HUES48 (cell line): Measurements from ENCODE around the gene SDHC.

Experiments used
- H3K27ac ChIP-seq: one replicate; pipeline ENCODE4 v1.7.0; 2013; ENCODE audit warnings: low read depth, low read length, inconsistent platforms
- H3K27me3 ChIP-seq: 2 replicates; pipeline ENCODE4 v1.6.1; 2013; ENCODE audit warnings: mild to moderate bottlenecking, low read length; ENCODE audit not compliant: control insufficient read depth, insufficient read depth
- H3K36me3 ChIP-seq: 2 replicates; pipeline ENCODE4 v1.6.1; 2013; ENCODE audit warnings: low read length; ENCODE audit not compliant: control insufficient read depth, insufficient read depth
- H3K4me1 ChIP-seq: 2 replicates; pipeline ENCODE4 v1.6.1; 2013; ENCODE audit warnings: mild to moderate bottlenecking, low read length; ENCODE audit not compliant: control insufficient read depth, insufficient read depth
- H3K4me3 ChIP-seq: 2 replicates; pipeline ENCODE4 v1.5.1; 2013; ENCODE audit warnings: mild to moderate bottlenecking, low read depth, low read length
- H3K9ac ChIP-seq: 2 replicates; pipeline ENCODE4 v1.6.1; 2013; ENCODE audit warnings: mild to moderate bottlenecking, low read depth, low read length, moderate library complexity
- H3K9me3 ChIP-seq: 2 replicates; pipeline ENCODE4 v1.6.1; 2013; ENCODE audit warnings: low read length; ENCODE audit not compliant: control insufficient read depth, insufficient read depth

The SDHC gene

DNA sequence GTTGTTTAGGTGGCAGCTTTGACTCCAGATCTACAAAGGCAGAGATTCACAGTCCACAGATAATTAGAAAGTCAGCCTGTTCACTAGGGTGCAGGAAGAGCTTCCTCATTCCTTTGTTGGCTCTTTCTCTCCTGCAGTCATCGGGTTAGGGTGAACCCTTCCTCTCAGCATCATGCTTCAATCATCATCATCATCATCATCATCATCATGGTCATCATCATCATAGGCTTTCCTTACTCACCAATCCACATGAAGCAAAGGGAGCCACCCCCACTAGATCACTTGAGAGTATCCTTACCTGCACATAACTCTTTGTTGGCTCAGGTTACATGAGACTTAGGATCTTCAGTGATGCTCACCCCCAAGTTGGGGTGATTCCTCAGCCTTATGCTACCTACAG is 23.4 kb upstream of the SDHC start:
- Histone ChIP-seq H3K36me3 (no peaks in the 10 kb centered on the region), H3K4me3 (no peak overlapping the region), H3K27me3 (no peaks in the 10 kb centered on the region), H3K4me1 (peaks cover 8% of the 10 kb centered on the region; the same call in 1 of the 2 replicates), H3K9ac (no peak overlapping the region), H3K27ac (no peak overlapping the region), H3K9me3 (no peaks in the 10 kb centered on the region)

DNA sequence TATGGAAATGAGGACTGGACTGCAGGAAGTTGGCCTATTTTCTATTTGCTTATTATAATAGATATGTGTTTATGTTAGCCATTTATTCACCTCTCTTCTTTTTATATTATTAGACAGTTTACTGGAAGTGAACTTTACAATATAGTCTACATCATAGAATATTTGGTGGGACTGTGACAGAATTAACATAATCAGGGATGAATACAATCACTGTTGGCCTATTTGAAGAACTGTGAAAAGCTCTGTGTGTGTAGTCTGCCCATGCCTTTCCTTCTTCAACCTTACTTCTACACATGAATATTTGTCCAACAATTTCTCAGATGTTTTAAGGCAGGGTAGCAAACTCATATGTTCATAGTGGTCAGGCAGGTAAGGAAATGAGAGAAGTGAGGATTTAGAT is 16.8 kb upstream of the SDHC start:
- no peaks in the 10 kb centered on the region for H3K9me3 ChIP-seq
- no peak overlapping the region for H3K4me3 ChIP-seq
- H3K9ac ChIP-seq: no peak overlapping the region
- H3K27me3 ChIP-seq: no peaks in the 10 kb centered on the region
- no peaks in the 10 kb centered on the region; the same call in 1 of the 2 replicates for H3K4me1 ChIP-seq
- no peaks in the 10 kb centered on the region for H3K36me3 ChIP-seq
- no peak overlapping the region for H3K27ac ChIP-seq

DNA sequence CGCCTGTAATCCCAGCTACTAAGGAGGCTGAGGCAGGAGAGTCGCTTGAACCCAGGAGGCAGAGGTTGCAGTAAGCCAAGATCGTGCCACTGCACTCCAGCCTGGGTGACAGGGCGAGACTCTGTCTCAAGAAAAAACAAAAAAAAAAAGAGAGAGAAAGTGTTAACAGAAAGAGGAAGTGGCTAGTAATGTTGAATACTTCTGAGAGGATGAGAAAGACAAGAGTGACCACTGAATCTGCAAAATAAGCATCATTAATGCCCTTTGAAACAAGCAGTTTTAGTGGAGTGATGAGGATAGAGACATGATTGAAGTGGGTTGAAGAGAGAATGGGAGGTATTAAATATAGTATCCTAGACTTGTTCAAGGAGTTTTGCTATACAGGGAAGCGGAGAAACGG is 16.1 kb upstream of the SDHC start:
- Histone ChIP-seq H3K9me3 (no peaks in the 10 kb centered on the region), H3K36me3 (no peaks in the 10 kb centered on the region), H3K27me3 (no peaks in the 10 kb centered on the region), H3K27ac (no peak overlapping the region), H3K4me1 (no peaks in the 10 kb centered on the region; the same call in 1 of the 2 replicates), H3K4me3 (no peak overlapping the region), H3K9ac (no peak overlapping the region)

DNA sequence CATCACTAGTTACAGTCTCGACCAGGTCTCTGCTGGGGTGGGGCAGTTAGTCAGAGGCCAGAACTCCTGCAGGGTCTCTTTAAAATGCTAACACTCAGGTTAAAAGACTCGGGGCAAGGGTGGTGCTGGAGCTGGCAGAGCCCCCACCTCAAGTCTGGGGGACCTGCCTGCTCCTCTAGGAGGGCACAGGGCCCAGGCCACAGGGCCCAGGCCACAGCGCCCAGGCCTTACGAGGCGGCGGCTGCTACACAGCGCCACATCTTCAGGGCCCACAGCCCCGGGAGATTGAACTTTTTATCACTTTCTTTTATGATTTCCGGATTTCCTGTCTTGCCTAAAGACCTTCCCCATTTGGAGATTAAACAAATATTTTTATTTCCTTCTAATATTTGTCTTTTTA is 14.8 kb upstream of the SDHC start:
- no peaks in the 10 kb centered on the region for H3K27me3 ChIP-seq
- no peak overlapping the region for H3K9ac ChIP-seq
- no peaks in the 10 kb centered on the region for H3K9me3 ChIP-seq
- peaks cover 11% of the 10 kb centered on the region for H3K4me1 ChIP-seq
- no peak overlapping the region for H3K4me3 ChIP-seq
- H3K27ac ChIP-seq: no peak overlapping the region
- H3K36me3 ChIP-seq: no peaks in the 10 kb centered on the region

DNA sequence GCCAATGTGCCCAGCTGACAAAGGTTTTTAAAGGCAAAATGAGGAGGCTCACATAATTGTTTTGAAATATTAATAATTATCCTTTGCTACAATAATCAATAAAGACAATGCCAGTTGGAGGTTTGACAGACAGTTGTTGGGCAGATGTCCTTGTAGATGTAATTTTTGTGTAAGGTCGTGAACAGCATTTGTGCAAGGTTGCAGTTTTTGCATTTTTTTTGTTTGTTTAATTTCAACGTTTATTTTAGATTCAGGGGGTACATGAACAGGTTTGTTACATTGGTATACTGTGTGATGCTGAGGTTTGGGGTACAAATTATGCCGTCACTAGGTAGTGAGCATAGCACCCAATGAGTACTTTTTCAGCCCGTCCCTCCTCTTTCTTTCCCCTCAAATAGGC is 13.7 kb upstream of the SDHC start:
- H3K36me3 ChIP-seq: no peaks in the 10 kb centered on the region
- no peaks in the 10 kb centered on the region for H3K27me3 ChIP-seq
- H3K4me1 ChIP-seq: peaks cover 13% of the 10 kb centered on the region
- H3K4me3 ChIP-seq: no peak overlapping the region
- H3K9ac ChIP-seq: no peak overlapping the region
- no peaks in the 10 kb centered on the region for H3K9me3 ChIP-seq
- no peak overlapping the region for H3K27ac ChIP-seq

DNA sequence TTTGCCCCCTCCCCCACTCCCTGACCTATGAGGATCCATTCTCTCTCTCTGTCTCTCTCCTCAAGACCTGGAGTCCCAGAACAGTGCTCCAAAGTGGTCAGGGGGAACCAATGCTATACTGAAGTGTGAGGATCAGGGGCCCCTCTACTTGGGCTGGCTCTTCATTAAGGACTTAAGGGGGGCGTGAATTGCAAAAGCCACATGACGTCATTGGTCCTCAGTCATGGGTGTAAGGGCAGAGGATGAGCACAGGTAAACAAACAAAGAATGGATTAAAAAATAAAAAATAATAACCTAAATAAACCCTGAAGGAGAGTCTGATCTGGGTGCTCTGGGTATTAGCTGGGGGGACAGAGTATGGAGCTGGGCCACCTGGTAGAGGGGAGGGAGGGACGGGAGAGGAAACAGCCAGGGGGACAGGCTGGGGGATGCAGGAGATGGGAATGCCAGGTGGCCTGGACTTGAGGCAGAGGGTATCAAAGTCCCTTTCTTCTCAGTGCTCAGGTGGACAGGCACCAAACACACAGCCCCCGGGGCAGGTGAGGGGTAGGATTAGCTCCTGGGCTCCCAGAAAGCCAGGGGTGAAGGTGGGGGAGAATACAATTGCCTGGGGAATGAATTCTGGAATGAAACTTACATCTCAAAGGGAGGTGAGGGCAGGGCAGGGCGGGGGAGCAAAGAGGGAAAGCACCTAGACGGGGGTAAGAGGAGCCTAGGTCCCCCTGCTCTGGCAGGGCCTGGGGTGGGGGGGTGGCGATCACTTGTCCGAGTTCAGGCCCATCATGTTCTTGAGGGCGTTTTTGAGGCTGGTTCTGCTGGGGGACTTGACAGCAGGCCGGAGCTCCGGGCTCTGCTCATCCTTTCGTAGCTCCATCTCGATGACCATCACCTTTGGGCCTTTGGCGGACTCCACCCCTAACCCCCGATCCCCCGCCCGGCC is 9.0 kb upstream of the SDHC start:
- Histone ChIP-seq H3K27me3 (no peaks in the 10 kb centered on the region), H3K4me1 (peaks cover 17% of the 10 kb centered on the region), H3K4me3 (peak overlapping the region; percentile 95), H3K9ac (no peak overlapping the region), H3K36me3 (no peaks in the 10 kb centered on the region), H3K27ac (peak overlapping the region; percentile 20), H3K9me3 (no peaks in the 10 kb centered on the region)

DNA sequence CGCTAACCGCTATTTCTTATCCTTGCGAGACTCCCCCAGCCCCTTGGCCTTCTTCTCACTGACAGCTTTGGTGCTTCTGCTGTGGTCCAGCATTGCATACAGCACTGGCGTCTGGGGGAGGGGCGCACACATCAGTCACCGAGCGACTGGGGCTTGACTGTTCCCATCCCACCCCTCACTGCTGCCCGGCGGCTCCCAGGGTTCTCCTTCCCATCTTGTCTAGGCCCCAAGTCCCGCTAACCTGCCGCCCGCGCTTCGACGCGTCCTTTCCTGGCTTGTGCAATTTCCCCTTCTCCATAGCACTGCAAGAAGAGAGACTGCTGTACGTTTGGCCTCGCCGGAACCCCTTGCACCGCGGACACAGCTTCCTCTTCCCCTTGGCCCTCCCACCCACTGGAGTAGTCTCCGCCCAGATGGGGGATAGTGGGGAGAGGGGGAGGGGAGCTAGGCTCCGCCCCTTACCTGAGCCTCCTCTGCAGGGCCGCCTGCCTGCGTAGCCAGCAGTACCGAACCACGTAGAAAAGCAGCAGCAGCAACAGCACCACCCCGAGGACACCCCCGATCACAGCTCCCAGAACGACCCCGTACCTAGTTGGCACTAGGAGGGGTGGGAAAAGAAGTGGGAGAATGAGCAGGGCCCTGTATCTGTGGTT is 8.2 kb upstream of the SDHC start:
- no peaks in the 10 kb centered on the region for H3K36me3 ChIP-seq

DNA sequence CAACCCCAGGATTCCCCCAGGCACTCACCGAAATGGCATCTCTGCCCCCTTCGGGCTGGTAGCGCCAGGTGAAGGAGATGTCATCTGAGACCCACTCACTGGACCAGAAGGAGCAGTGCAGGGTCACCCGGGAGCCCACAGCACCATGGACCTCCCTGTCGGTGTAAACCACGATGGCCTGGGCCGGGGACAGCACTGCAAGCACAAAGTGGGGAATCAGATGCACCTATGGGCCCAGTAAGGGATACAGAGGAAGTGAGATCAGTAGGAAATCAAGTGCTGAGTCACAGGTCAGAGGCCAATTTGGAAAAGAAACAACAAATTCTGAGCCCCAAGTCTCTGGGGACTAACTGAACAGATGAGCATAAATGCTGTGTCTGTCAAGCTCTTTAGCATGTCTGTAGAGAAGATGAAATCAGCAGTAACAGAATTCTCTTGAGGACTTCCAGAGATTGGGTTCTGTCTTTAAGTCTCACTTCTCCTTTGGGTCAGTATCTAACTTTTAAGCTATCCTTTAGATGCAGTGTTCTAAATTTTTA is 6.9 kb upstream of the SDHC start:
- Histone ChIP-seq H3K36me3 (no peaks in the 10 kb centered on the region), H3K27ac (no peak overlapping the region), H3K27me3 (no peaks in the 10 kb centered on the region), H3K9ac (no peak overlapping the region), H3K9me3 (no peaks in the 10 kb centered on the region), H3K4me1 (peaks cover 17% of the 10 kb centered on the region), H3K4me3 (no peak overlapping the region)

More for the DNA sequence above, 8.2 kb upstream of the SDHC start:
- H3K27me3 ChIP-seq: no peaks in the 10 kb centered on the region
- H3K4me3 ChIP-seq: peak overlapping the region; percentile 95
- H3K9me3 ChIP-seq: no peaks in the 10 kb centered on the region
- no peak overlapping the region for H3K9ac ChIP-seq
- peak overlapping the region; percentile 47 for H3K27ac ChIP-seq
- H3K4me1 ChIP-seq: peaks cover 17% of the 10 kb centered on the region

DNA sequence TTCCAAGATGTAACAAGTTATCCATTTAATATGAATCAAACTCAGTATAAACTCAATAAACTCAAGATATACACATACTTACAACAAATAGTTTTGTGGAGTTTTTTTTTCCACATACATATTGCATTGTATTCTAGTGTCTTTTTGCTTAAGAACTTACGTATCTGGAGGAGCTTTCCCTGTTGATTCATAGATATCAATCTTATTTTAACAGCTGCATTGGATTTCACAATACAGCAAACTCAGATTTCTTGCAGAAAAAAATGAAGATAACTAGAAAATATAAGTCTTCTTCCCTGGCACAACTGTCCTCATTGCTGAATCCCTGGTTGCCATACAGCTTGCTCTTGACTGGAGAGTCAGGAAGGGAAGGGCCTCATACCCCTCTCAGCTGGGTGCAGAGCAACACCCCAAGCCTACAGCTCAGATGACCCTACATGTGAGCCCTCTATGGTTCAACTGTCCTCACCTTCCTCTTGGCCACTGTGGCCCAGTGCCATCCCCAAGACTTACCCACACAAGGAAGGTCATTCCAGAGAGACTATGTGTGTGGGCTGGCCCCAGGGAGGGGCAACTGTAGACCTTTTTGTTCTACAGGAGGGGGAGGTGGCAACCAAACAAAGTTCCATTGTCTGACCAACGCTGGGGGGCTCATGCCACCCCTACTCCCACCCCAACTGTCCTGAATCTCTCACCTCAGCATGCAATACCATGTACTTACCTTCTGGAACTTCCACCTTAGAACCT is 6.1 kb upstream of the SDHC start:
- Histone ChIP-seq H3K9ac (no peak overlapping the region), H3K27ac (no peak overlapping the region), H3K9me3 (no peaks in the 10 kb centered on the region), H3K27me3 (no peaks in the 10 kb centered on the region), H3K36me3 (no peaks in the 10 kb centered on the region), H3K4me1 (peaks cover 17% of the 10 kb centered on the region), H3K4me3 (no peak overlapping the region)

DNA sequence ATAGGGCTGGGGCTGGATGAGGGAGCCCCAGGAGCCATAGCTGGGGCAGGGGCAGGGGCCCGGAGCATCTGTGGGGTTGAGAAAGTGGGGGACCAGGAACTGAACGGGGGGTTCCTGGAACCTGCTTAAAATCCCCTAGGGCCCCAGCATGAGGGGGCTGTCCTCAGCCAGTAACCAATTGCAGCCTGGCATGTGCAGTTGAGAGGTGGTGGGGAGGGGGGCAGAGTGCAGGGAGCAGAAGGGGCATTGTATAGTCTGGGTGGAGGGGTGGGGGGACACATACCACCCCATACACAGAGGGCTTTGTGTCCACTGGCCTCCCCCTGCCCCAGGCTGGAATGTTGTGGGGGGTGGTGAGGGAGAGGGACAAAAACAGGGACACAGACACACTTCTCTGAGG is 4.3 kb upstream of the SDHC start, which contains the start of gene MPZ:
Gene MPZ, minus strand, starts transcription at position 101 of the 400 bp plus-strand sequence. Its CDS starts 63 bp downstream, at position 38.
- Histone ChIP-seq H3K4me3 (no peak within 1 kb of the TSS), H3K9ac (no peak within 1 kb of the TSS), H3K27me3 (no peaks in the 10 kb centered on the region), H3K4me1 (peaks cover 9% of the 10 kb centered on the region), H3K36me3 (no peaks in the 10 kb centered on the region), H3K27ac (no peak within 1 kb of the TSS), H3K9me3 (no peaks in the 10 kb centered on the region)
